Adrenal gland (tissue), 5 donors: ENCODE data around the gene ARHGEF28.

Experiments used
- POLR2A ChIP-seq, 2 donors: fragments of 450-650 bp; IDR thresholded peaks; one replicate each; pipeline ENCODE4 v1.6.1; 2017; ENCODE audit warnings: antibody characterized with exemption in 2 of 2, mild to moderate bottlenecking in 2 of 2, moderate library complexity in 1 of 2
- TF ChIP-seq, protein P1 (sequence below), 6 experiments: fragments of 450-650 bp in 4 of 6; fragments of 200-600 bp in 2 of 6; sonication (generic) in 1 of 6; IDR thresholded peaks; 1 replicate in 5 of 6; 2 replicates in 1 of 6; pipeline versions ENCODE4 v1.5.1 to v1.8.0; 2016 to 2021; ENCODE audit warnings: antibody characterized with exemption in 6 of 6, mild to moderate bottlenecking in 2 of 6, moderate library complexity in 1 of 6
- donor health status: DM: no; HTN: no; CAD: no.

GRCh38 chr5:73821003-73821402 is 195.0 kb downstream of the ARHGEF28 start:
- TF ChIP-seq, protein P1, sequence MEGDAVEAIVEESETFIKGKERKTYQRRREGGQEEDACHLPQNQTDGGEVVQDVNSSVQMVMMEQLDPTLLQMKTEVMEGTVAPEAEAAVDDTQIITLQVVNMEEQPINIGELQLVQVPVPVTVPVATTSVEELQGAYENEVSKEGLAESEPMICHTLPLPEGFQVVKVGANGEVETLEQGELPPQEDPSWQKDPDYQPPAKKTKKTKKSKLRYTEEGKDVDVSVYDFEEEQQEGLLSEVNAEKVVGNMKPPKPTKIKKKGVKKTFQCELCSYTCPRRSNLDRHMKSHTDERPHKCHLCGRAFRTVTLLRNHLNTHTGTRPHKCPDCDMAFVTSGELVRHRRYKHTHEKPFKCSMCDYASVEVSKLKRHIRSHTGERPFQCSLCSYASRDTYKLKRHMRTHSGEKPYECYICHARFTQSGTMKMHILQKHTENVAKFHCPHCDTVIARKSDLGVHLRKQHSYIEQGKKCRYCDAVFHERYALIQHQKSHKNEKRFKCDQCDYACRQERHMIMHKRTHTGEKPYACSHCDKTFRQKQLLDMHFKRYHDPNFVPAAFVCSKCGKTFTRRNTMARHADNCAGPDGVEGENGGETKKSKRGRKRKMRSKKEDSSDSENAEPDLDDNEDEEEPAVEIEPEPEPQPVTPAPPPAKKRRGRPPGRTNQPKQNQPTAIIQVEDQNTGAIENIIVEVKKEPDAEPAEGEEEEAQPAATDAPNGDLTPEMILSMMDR (IDR thresholded peaks at IDR 0.05) = no peak
- no peak for TF ChIP-seq POLR2A (IDR thresholded peaks at IDR 0.05)
